Gastrocnemius medialis (tissue), 4 donors: ENCODE measurements around the gene COPS9. TPM values are rescaled to one million over a fixed set of nuclear protein-coding genes. Genes with fewer than 3 reads are reported as not detected.

ENCODE experiments used
- ATAC-seq, 2 donors: fragments of 150-250 bp; one replicate each; pipeline ENCODE4 v1.9.1; 2016
- DNase-seq, 2 donors: peaks; one replicate each; pipeline ENCODE4 v3.0.0-alpha.2; 2019
- H3K27ac ChIP-seq, 4 donors: fragments of 200-600 bp; sonication (generic); 1 replicate in 1 of 4; 2 replicates in 3 of 4; pipeline ENCODE4 v1.5.1; 2016 to 2018; ENCODE audit warnings: mild to moderate bottlenecking in 2 of 4, moderate library complexity in 1 of 4
- H3K27me3 ChIP-seq, 3 donors: fragments of 200-600 bp; sonication (generic) in 2 of 3; 1 replicate in 1 of 3; 2 replicates in 2 of 3; pipeline versions ENCODE4 v1.5.1 to v1.6.0; 2016 to 2019; ENCODE audit warnings: mild to moderate bottlenecking in 1 of 3, moderate library complexity in 1 of 3
- H3K36me3 ChIP-seq, 2 donors: fragments of 200-600 bp; sonication (generic) in 1 of 2; one replicate each; pipeline ENCODE4 v1.5.1; 2017 to 2018
- H3K4me1 ChIP-seq, 2 donors: fragments of 200-600 bp; sonication (generic) in 1 of 2; one replicate each; pipeline ENCODE4 v1.5.1; 2016 to 2017; ENCODE audit warnings: mild to moderate bottlenecking in 2 of 2
- H3K4me3 ChIP-seq, 4 donors: fragments of 200-600 bp; sonication (generic) in 3 of 4; 1 replicate in 1 of 4; 2 replicates in 3 of 4; pipeline ENCODE4 v1.5.1; 2016 to 2019; ENCODE audit warnings: mild to moderate bottlenecking in 2 of 4
- H3K9me3 ChIP-seq, 3 donors: fragments of 200-600 bp; sonication (generic) in 2 of 3; 1 replicate in 1 of 3; 2 replicates in 2 of 3; pipeline ENCODE4 v1.5.1; 2016 to 2019
- CTCF ChIP-seq, 5 experiments: fragments of 450-650 bp in 3 of 5; fragments of 200-600 bp in 2 of 5; sonication (generic) in 2 of 5; IDR thresholded peaks in 4 of 5; conservative IDR thresholded peaks in 1 of 5; 1 replicate in 4 of 5; 2 replicates in 1 of 5; pipeline ENCODE4 v1.5.1; 2016 to 2019; ENCODE audit warnings: antibody characterized with exemption in 5 of 5, mild to moderate bottlenecking in 3 of 5, moderate library complexity in 3 of 5
- POLR2A ChIP-seq, 2 donors: fragments of 450-650 bp; IDR thresholded peaks; one replicate each; pipeline ENCODE4 v1.6.1; 2017; ENCODE audit warnings: antibody characterized with exemption in 2 of 2, mild to moderate bottlenecking in 2 of 2, moderate library complexity in 2 of 2
- in situ Hi-C, 4 donors: fragments of 200-750 bp; cut with MboI; loops; one replicate each; pipeline versions ENCODE4 v1.15.0 to v1.8.0; 2017; ENCODE audit warnings: low sequenced_read_pairs in 4 of 4
- intact Hi-C: fragments of 100-400 bp; cut with DNase I; formaldehyde crosslinking; loops from one replicate; pipeline ENCODE4 v1.15.1; 2023; ENCODE audit warnings: low total_unique reads
- total RNA-seq, 4 donors: library from RNA; depleted of rRNA; stranded (reverse); fragments of >200 nt; gene quantifications; one replicate each; pipeline versions ENCODE4 v1.1.0 to v1.2.3, GENCODE V29; 2016

The COPS9 gene
- total RNA-seq, 4 donors from 2014 or later = 163 to 219 (median 193) TPM

- intact Hi-C loops (loop anchor here (1.0 to 10.0 kb wide), 3 partner anchors 82 to 1108 kb away; no protein-coding TSS in a partner anchor), in situ Hi-C loops (loop anchor here (5.0 to 25.0 kb wide), 4 partner anchors 78 to 1106 kb away; partner anchors contain the start of gene OR6B3 (in 1 of the 4))
- Histone ChIP-seq H3K27ac (no peak overlapping the region), H3K4me1 (peaks cover 0 to 5% of the 10 kb centered on the region in 2 donors), H3K36me3 (no peaks in the 10 kb centered on the region), H3K4me3 (no peak overlapping the region), H3K27me3 (no peaks in the 10 kb centered on the region), H3K9me3 (no peaks in the 10 kb centered on the region)
- ATAC-seq (no peak), DNase-seq (no peak)
- TF ChIP-seq CTCF (IDR thresholded peaks at IDR 0.05 in 4 of 5, conservative IDR thresholded peaks at IDR 0.05 in 1 of 5) = no peak
- TF ChIP-seq POLR2A (IDR thresholded peaks at IDR 0.05) = no peak
Measured at GRCh38 chr2:240142859-240143258, 6.8 kb upstream of the COPS9 start.

- in situ Hi-C loops (loop anchor here (5.0 to 25.0 kb wide), 4 partner anchors 78 to 1105 kb away; partner anchors contain the start of gene OR6B3 (in 1 of the 4)), intact Hi-C loops (loop anchor here (2.0 to 10.0 kb wide), 2 partner anchors 208 to 1108 kb away; no protein-coding TSS in a partner anchor)
- Histone ChIP-seq H3K4me1 (peaks cover 0 to 5% of the 10 kb centered on the region in 2 donors), H3K4me3 (no peak overlapping the region), H3K9me3 (no peaks in the 10 kb centered on the region), H3K27me3 (no peaks in the 10 kb centered on the region), H3K36me3 (no peaks in the 10 kb centered on the region), H3K27ac (no peak overlapping the region)
- ATAC-seq = no peak
- DNase-seq = no peak
- TF ChIP-seq POLR2A (IDR thresholded peaks at IDR 0.05) (no peak), CTCF (IDR thresholded peaks at IDR 0.05 in 4 of 5, conservative IDR thresholded peaks at IDR 0.05 in 1 of 5) (no peak)
Measured at GRCh38 chr2:240142256-240142775, 6.2 kb upstream of the COPS9 start.

GRCh38 chr2:240141736-240142135 lies 5.6 kb upstream of the COPS9 start:
- no peak for TF ChIP-seq POLR2A (IDR thresholded peaks at IDR 0.05)
- Histone ChIP-seq H3K27ac (no peak overlapping the region), H3K27me3 (no peaks in the 10 kb centered on the region), H3K4me3 (no peak overlapping the region), H3K4me1 (peaks cover 4 to 9% of the 10 kb centered on the region in 2 donors), H3K9me3 (no peaks in the 10 kb centered on the region), H3K36me3 (no peaks in the 10 kb centered on the region)
- in situ Hi-C loops (loop anchor here (5.0 to 25.0 kb wide), 4 partner anchors 77 to 1104 kb away; partner anchors contain the start of gene OR6B3 (in 1 of the 4)), intact Hi-C loops (loop anchor here (2.0 to 10.0 kb wide), 2 partner anchors 207 to 1107 kb away; no protein-coding TSS in a partner anchor)
- DNase-seq (peak in 1 of 2 donors; percentile 3), ATAC-seq (no peak)

GRCh38 chr2:240140920-240141319 lies 4.8 kb upstream of the COPS9 start:
- no peaks in the 10 kb centered on the region for H3K36me3 ChIP-seq
- intact Hi-C loops = loop anchor here (10.0 kb wide), 1 partner anchor 206 kb away; no protein-coding TSS in a partner anchor
- TF ChIP-seq CTCF (IDR thresholded peaks at IDR 0.05 in 4 of 5, conservative IDR thresholded peaks at IDR 0.05 in 1 of 5) (no peak), POLR2A (IDR thresholded peaks at IDR 0.05) (no peak)
- no peak overlapping the region for H3K27ac ChIP-seq
- ATAC-seq (no peak), DNase-seq (peak in 1 of 2 donors; percentile 5)
- H3K4me3 ChIP-seq = no peak overlapping the region
- H3K27me3 ChIP-seq = no peaks in the 10 kb centered on the region
- H3K9me3 ChIP-seq = no peaks in the 10 kb centered on the region
- in situ Hi-C loops = loop anchor here (5.0 to 25.0 kb wide), 4 partner anchors 76 to 1104 kb away; partner anchors contain the start of gene OR6B3 (in 1 of the 4)
- peaks cover 6 to 13% of the 10 kb centered on the region in 2 donors for H3K4me1 ChIP-seq

- ATAC-seq (no peak), DNase-seq (peak in 1 of 2 donors; percentile 1)
- peaks cover 7 to 15% of the 10 kb centered on the region in 2 donors for H3K4me1 ChIP-seq
- no peak within 1 kb of the TSS for H3K27ac ChIP-seq
- no peaks in the 10 kb centered on the region for H3K9me3 ChIP-seq
- TF ChIP-seq POLR2A (IDR thresholded peaks at IDR 0.05) (no peak), CTCF (IDR thresholded peaks at IDR 0.05 in 4 of 5, conservative IDR thresholded peaks at IDR 0.05 in 1 of 5) (no peak)
- no peaks in the 10 kb centered on the region for H3K36me3 ChIP-seq
- no peaks in the 10 kb centered on the region for H3K27me3 ChIP-seq
- no peak within 1 kb of the TSS for H3K4me3 ChIP-seq
- intact Hi-C loops = loop anchor here (10.0 kb wide), 1 partner anchor 206 kb away; no protein-coding TSS in a partner anchor
- in situ Hi-C loops = loop anchor here (5.0 to 25.0 kb wide), 4 partner anchors 76 to 1103 kb away; partner anchors contain the start of gene OR6B3 (in 1 of the 4)
Measured at GRCh38 chr2:240140511-240140910, 4.4 kb upstream of the COPS9 start, which contains the start of gene OTOS. OTOS (minus strand) TSS chr2:240140658; CDS start chr2:240140326, 332 bp downstream.
